Lower leg skin (tissue), 4 donors: Measurements from ENCODE around the gene SIGLEC10. TPM values are rescaled to one million over a fixed set of nuclear protein-coding genes. Genes with fewer than 3 reads are reported as not detected.

ENCODE experiments used
- DNase-seq, 2 donors: peaks; one replicate each; pipeline ENCODE4 v3.0.0-alpha.2; 2019; ENCODE audit warnings: low spot score in 2 of 2
- H3K4me3 ChIP-seq: fragments of 200-600 bp; sonication (generic); 2 replicates; pipeline ENCODE4 v1.5.1; 2017; ENCODE audit warnings: mild to moderate bottlenecking, low read depth; ENCODE audit not compliant: poor library complexity, severe bottlenecking
- CTCF ChIP-seq, 3 donors: fragments of 450-650 bp; IDR thresholded peaks; one replicate each; pipeline ENCODE4 v1.5.1; 2016; ENCODE audit warnings: antibody characterized with exemption in 3 of 3, mild to moderate bottlenecking in 3 of 3, moderate library complexity in 2 of 3
- POLR2A ChIP-seq, 2 donors: fragments of 450-650 bp; IDR thresholded peaks; one replicate each; pipeline ENCODE4 v1.6.1; 2016 to 2017; ENCODE audit warnings: antibody characterized with exemption in 2 of 2, mild to moderate bottlenecking in 1 of 2, moderate library complexity in 1 of 2
- WGBS, 2 donors: methylation state at CpG; one replicate each; pipeline ENCODE4 v1.1.5; 2018; 5-methylcytosine and 5-hydroxymethylcytosine counted together
- intact Hi-C: fragments of 100-400 bp; cut with DNase I; formaldehyde crosslinking; loops from one replicate; pipeline ENCODE4 v1.15.0; 2023; ENCODE audit warnings: low total_unique reads
- total RNA-seq, 4 donors: library from RNA; depleted of rRNA; stranded (reverse); fragments of >200 nt; gene quantifications; one replicate each; pipeline ENCODE4 v1.1.0, GENCODE V29; 2016

The SIGLEC10 gene
- total RNA-seq, 4 donors from 2014 or later: 0.53 to 8.6 (median 1.8) TPM

GRCh38 chr19:51433043-51433442 is 15.6 kb upstream of the SIGLEC10 start:
- DNase-seq: no peak
- WGBS, 2 donors: 34 to 65% methylated on average over 4 of the region's 4 CpGs

GRCh38 chr19:51431124-51431523 is 13.7 kb upstream of the SIGLEC10 start:
- no peak for DNase-seq
- WGBS, 2 donors: 56 to 69% methylated on average over 3 of the region's 3 CpGs
- H3K4me3 ChIP-seq: no peak overlapping the region
- TF ChIP-seq CTCF (IDR thresholded peaks at IDR 0.05) (no peak), POLR2A (IDR thresholded peaks at IDR 0.05) (no peak)
- intact Hi-C loops: no loop called here

More at GRCh38 chr19:51433043-51433442, 15.6 kb upstream of the SIGLEC10 start:
- no peak overlapping the region for H3K4me3 ChIP-seq
- intact Hi-C loops: no loop called here
- TF ChIP-seq POLR2A (IDR thresholded peaks at IDR 0.05): no peak
- TF ChIP-seq CTCF (IDR thresholded peaks at IDR 0.05): no peak

- DNase-seq: no peak
- intact Hi-C loops: no loop called here
- no peak for TF ChIP-seq CTCF (IDR thresholded peaks at IDR 0.05)
- no peak for TF ChIP-seq POLR2A (IDR thresholded peaks at IDR 0.05)
- no peak overlapping the region for H3K4me3 ChIP-seq
- 47 to 52% methylated on average over 3 of the region's 3 CpGs for WGBS, 2 donors
Measured at GRCh38 chr19:51430221-51430620, 12.8 kb upstream of the SIGLEC10 start.

GRCh38 chr19:51427201-51427600 is 9.8 kb upstream of the SIGLEC10 start:
- peak in 1 of 2 donors; percentile 80 for DNase-seq
- WGBS, 2 donors: 57 to 65% methylated on average over 3 of the region's 3 CpGs
- TF ChIP-seq POLR2A (IDR thresholded peaks at IDR 0.05) (no peak), CTCF (IDR thresholded peaks at IDR 0.05) (no peak)

GRCh38 chr19:51422053-51422448 is 4.6 kb upstream of the SIGLEC10 start:
- no peak overlapping the region for H3K4me3 ChIP-seq
- peak; percentile 53 to 94 for DNase-seq
- 11 to 12% methylated on average over 19 of the region's 19 CpGs for WGBS, 2 donors
- intact Hi-C loops: no loop called here
- TF ChIP-seq POLR2A (IDR thresholded peaks at IDR 0.05): no peak
- peak in 1 of 3 donors; percentile 91 for TF ChIP-seq CTCF (IDR thresholded peaks at IDR 0.05)

More at GRCh38 chr19:51427201-51427600, 9.8 kb upstream of the SIGLEC10 start:
- no peak overlapping the region for H3K4me3 ChIP-seq
- intact Hi-C loops: no loop called here
